ENCODE measurements around the gene GMDS.

DNA sequence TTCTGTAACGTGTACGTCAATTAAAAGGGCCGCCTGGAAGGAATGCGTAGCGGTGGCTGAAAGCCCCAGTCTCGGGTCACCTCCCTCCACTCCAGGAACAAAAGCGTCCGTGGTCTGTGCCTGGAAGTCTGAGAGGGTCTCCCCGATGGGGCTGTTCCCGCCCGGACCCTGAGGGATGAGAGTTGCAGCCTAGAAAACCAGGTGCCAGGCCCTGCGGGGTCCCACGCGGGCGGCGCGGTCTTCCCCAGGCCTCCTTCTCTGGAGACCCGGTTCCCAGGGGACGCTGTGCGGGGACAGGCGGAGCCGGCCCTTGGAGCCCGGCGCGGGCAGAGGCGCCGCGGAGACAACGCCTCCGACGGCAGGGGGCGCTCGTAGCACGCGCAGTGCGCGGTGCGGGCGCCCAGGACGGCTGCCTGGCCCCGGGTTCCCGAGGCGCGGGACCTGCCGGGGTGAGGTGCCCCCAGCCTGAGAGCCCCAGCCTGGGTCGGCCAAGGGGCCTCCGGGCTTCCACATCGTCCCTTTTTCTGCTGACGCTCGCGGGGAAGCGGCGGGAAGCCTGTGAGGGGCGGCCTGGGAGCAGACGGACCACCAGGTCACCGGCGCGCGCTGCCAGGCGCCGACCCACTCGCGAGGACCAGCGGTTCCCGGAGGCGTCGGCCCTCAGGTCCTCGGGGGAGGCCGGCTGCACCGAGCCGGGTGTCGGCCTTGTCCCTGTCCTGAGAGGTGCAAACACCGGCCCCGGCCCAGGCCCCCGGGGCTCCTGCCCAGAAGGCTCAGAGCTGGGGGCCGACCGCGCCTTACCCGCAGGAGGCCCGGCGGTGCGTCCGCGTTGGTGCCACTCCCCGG lies 641.0 kb downstream of the GMDS start:
- TF ChIP-seq, protein P1, sequence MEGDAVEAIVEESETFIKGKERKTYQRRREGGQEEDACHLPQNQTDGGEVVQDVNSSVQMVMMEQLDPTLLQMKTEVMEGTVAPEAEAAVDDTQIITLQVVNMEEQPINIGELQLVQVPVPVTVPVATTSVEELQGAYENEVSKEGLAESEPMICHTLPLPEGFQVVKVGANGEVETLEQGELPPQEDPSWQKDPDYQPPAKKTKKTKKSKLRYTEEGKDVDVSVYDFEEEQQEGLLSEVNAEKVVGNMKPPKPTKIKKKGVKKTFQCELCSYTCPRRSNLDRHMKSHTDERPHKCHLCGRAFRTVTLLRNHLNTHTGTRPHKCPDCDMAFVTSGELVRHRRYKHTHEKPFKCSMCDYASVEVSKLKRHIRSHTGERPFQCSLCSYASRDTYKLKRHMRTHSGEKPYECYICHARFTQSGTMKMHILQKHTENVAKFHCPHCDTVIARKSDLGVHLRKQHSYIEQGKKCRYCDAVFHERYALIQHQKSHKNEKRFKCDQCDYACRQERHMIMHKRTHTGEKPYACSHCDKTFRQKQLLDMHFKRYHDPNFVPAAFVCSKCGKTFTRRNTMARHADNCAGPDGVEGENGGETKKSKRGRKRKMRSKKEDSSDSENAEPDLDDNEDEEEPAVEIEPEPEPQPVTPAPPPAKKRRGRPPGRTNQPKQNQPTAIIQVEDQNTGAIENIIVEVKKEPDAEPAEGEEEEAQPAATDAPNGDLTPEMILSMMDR (IDR thresholded peaks at IDR 0.05): peak in 1 of 3 donors; percentile 39
- no peak for TF ChIP-seq POLR2A (IDR thresholded peaks at IDR 0.05)
